ENCODE measurements around the gene TCOF1. TPM values are rescaled to one million over a fixed set of nuclear protein-coding genes. Genes with fewer than 3 reads are reported as not detected.
"Not testable (repeated sequence)": the region's sequence is repeated elsewhere in the genome, so short reads cannot be mapped to it uniquely, and the experiment has no call there.

The TCOF1 gene
- total RNA-seq, 2 experiments from 2014 or later = 40.4 to 43.2 TPM

- H3K27me3 Mint-ChIP-seq = no peaks in the 10 kb centered on the region
- Histone ChIP-seq H3K27me3 (ENCODE audit: control insufficient read depth in 1 of 2, insufficient read depth in 2 of 2, low read length in 2 of 2) (no peaks in the 10 kb centered on the region), H3K4me1 (ENCODE audit: insufficient read depth, low read length) (peaks cover 4% of the 10 kb centered on the region), H3K36me3 (ENCODE audit: insufficient read depth, low read length) (no peaks in the 10 kb centered on the region), H3K4me3 (ENCODE audit: low read length) (no peak overlapping the region), H3K27ac (ENCODE audit: low read depth in 1 of 2, low read length in 2 of 2) (no peak overlapping the region), H3K9me3 (ENCODE audit: control insufficient read depth in 1 of 2, insufficient read depth in 1 of 2, low read length in 2 of 2) (no peaks in the 10 kb centered on the region)
- H3K9me3 Mint-ChIP-seq = no peaks in the 10 kb centered on the region
- ATAC-seq (ENCODE audit: poor library complexity) (no peak), DNase-seq (peak in 1 of 14 experiments; percentile 39)
- H3K4me1 Mint-ChIP-seq (ENCODE audit: low read depth) = no peaks in the 10 kb centered on the region
- TF ChIP-seq CTCF (IDR thresholded peaks at IDR 0.05) = no peak
- ChIA-PET CTCF (no interaction called here), POLR2A (no interaction called here)
- H3K36me3 Mint-ChIP-seq (ENCODE audit: low read depth) = no peaks in the 10 kb centered on the region
- intact Hi-C loops (cut with DNase I, micrococcal nuclease) = no loop called here
- no peak overlapping the region for H3K4me3 Mint-ChIP-seq
- H3K27ac Mint-ChIP-seq = no peak overlapping the region
These were observed 62.3 kb downstream of the TCOF1 start for GRCh38 chr5:150419630-150420270.

DNA sequence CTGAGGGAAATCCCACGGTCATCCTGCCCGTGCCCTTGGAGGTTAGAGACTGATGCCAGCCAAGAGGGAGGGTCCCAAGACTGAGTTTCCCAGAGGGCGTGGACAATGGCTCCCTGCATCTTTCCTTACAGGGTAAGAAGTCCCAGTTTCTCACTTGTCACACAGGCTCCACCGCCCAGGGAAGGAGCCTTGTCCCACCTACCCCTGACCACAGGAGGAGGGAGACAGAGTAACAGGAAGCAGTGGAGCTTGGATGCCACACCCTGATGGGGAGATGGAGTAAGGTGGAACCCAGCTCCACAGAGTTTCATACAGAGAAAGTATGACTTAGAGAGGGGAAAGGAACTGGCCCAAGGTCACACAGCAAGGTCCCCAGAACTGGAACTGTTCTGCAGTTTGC is 64.6 kb downstream of the TCOF1 start:
- no peaks in the 10 kb centered on the region for H3K4me1 Mint-ChIP-seq (ENCODE audit: low read depth)
- no peak for ATAC-seq (ENCODE audit: poor library complexity)
- POLR2A ChIA-PET = no interaction called here

DNA sequence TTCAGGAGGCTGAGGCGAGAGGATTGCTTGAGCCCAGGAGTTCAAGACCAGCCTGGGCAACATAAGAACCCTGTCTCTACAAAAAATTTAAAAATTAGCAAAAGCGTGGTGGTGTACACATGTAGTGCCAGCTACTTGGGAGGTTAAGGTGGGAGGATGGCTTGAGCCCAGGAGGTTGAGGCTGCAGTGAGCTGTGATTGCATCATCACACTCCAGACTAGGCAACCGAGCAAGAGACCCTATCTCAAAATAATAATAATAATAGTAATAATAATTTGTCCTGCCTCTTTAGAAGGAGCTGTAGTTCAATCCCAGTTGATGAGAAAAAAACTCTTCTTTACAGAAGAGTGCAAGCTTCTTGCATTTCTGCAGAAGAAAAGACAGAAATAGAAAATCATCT is 65.3 kb downstream of the TCOF1 start:
- intact Hi-C loops (cut with DNase I, micrococcal nuclease) = no loop called here
- POLR2A ChIA-PET = no interaction called here
- no peak overlapping the region for H3K4me3 Mint-ChIP-seq
- no peaks in the 10 kb centered on the region for H3K27me3 ChIP-seq (ENCODE audit: control insufficient read depth in 1 of 2, insufficient read depth in 2 of 2, low read length in 2 of 2)
- H3K4me1 ChIP-seq (ENCODE audit: insufficient read depth, low read length) = peaks cover 4% of the 10 kb centered on the region
- H3K36me3 Mint-ChIP-seq (ENCODE audit: low read depth) = no peaks in the 10 kb centered on the region
- H3K36me3 ChIP-seq (ENCODE audit: insufficient read depth, low read length) = no peaks in the 10 kb centered on the region
- H3K27me3 Mint-ChIP-seq = no peaks in the 10 kb centered on the region
- no peak overlapping the region for H3K4me3 ChIP-seq (ENCODE audit: low read length)
- no peak for TF ChIP-seq CTCF (IDR thresholded peaks at IDR 0.05)
- H3K9me3 Mint-ChIP-seq = no peaks in the 10 kb centered on the region
- CTCF ChIA-PET = no interaction called here
- no peak overlapping the region for H3K27ac ChIP-seq (ENCODE audit: low read depth in 1 of 2, low read length in 2 of 2)
- ATAC-seq (ENCODE audit: poor library complexity) (no peak), DNase-seq (no peak)
- no peaks in the 10 kb centered on the region for H3K4me1 Mint-ChIP-seq (ENCODE audit: low read depth)
- no peaks in the 10 kb centered on the region for H3K9me3 ChIP-seq (ENCODE audit: control insufficient read depth in 1 of 2, insufficient read depth in 1 of 2, low read length in 2 of 2)
- no peak overlapping the region for H3K27ac Mint-ChIP-seq

More for the DNA sequence above, 64.6 kb downstream of the TCOF1 start:
- Histone ChIP-seq H3K4me3 (ENCODE audit: low read length) (no peak overlapping the region), H3K27me3 (ENCODE audit: control insufficient read depth in 1 of 2, insufficient read depth in 2 of 2, low read length in 2 of 2) (no peaks in the 10 kb centered on the region), H3K27ac (ENCODE audit: low read depth in 1 of 2, low read length in 2 of 2) (no peak overlapping the region), H3K9me3 (ENCODE audit: control insufficient read depth in 1 of 2, insufficient read depth in 1 of 2, low read length in 2 of 2) (no peaks in the 10 kb centered on the region), H3K36me3 (ENCODE audit: insufficient read depth, low read length) (no peaks in the 10 kb centered on the region), H3K4me1 (ENCODE audit: insufficient read depth, low read length) (peaks cover 4% of the 10 kb centered on the region)
- intact Hi-C loops (cut with DNase I, micrococcal nuclease) = no loop called here
- no peaks in the 10 kb centered on the region for H3K36me3 Mint-ChIP-seq (ENCODE audit: low read depth)
- no peak for TF ChIP-seq CTCF (IDR thresholded peaks at IDR 0.05)
- H3K27ac Mint-ChIP-seq = no peak overlapping the region
- CTCF ChIA-PET = interaction anchor here (0.7 kb wide), 1 partner anchor 329 kb away, joined by 3 read pairs; no protein-coding TSS in a partner anchor
- H3K9me3 Mint-ChIP-seq = no peaks in the 10 kb centered on the region
- H3K27me3 Mint-ChIP-seq = no peaks in the 10 kb centered on the region
- no peak overlapping the region for H3K4me3 Mint-ChIP-seq
- no peak for DNase-seq

DNA sequence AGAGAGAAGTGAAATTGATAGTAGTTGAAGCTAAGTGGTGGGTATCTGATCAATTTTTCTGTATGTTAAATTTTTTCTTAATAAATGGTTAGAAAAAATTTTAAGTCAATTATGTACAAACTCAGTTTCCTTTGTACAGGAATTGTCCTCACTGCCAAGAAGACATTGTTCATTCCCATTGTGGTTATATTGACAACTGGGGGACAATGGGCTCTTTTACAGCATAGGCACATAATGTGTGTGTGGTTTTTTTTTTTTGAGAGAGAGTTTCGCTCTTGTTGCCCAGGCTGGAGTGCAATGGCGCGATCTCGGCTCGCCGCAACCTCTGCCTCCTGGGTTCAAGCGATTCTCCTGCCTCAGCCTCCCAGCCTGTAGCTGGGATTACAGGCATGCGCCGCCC is 68.7 kb downstream of the TCOF1 start:
- H3K27me3 ChIP-seq (ENCODE audit: control insufficient read depth in 1 of 2, insufficient read depth in 2 of 2, low read length in 2 of 2); DNase-seq; H3K9me3 ChIP-seq (ENCODE audit: control insufficient read depth in 1 of 2, insufficient read depth in 1 of 2, low read length in 2 of 2); H3K9me3 Mint-ChIP-seq; intact Hi-C loops (cut with DNase I, micrococcal nuclease); H3K4me1 Mint-ChIP-seq (ENCODE audit: low read depth); H3K27ac Mint-ChIP-seq; H3K27ac ChIP-seq (ENCODE audit: low read depth in 1 of 2, low read length in 2 of 2); H3K4me3 ChIP-seq (ENCODE audit: low read length); POLR2A ChIA-PET; H3K27me3 Mint-ChIP-seq; H3K4me1 ChIP-seq (ENCODE audit: insufficient read depth, low read length); ATAC-seq (ENCODE audit: poor library complexity); H3K36me3 Mint-ChIP-seq (ENCODE audit: low read depth); H3K4me3 Mint-ChIP-seq; CTCF ChIA-PET; H3K36me3 ChIP-seq (ENCODE audit: insufficient read depth, low read length): not testable (repeated sequence)
